ENCODE measurements around the gene SBK2. TPM values are rescaled to one million over a fixed set of nuclear protein-coding genes. Genes with fewer than 3 reads are reported as not detected.

Gene SBK2
- total RNA-seq, 1 donor from 2014 or later = 0.42 TPM

DNA sequence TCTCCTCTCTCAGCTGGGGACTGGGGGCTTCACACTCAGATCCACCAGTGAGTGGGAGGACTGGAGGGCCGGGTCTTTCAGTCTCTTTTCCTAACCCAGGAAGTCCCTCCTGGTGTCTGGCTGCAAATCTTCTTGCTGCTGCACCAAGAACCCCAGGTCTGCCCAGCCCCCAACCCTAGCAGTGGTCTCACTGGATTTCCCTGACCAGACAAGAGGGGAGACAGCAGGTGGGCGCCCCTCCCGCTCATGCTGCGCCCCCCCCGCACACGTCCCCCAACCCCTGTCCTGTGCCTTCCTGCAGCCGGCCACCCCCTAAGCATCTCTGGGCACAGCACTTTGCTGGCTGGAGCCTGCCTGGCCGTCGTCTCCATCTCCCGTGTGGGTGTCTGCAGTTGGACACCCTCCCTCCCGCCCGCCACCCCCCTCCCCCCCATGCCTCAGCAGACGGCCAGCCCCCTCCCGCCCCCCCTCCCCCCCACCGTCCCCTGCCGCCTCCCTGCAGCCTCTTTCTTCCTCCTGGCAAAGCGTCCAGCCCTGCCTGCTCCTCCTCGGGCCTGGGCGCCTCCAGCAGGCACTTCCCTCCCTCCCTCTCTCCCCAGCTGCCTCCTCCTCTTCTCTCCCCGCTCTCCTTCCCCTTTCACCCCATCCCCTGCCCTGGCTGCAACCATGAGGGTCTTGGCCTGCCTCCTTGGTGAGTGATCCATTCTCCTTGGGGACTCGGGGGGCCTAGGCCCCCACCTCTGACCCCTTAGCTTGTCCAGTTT lies 48.8 kb downstream of the SBK2 start, which contains the start of gene SSC5D:
Gene SSC5D (plus strand): TSS at position 513 of the 764 bp plus-strand sequence. CDS start 154 bp downstream, at position 667.
- TF ChIP-seq, protein P1, sequence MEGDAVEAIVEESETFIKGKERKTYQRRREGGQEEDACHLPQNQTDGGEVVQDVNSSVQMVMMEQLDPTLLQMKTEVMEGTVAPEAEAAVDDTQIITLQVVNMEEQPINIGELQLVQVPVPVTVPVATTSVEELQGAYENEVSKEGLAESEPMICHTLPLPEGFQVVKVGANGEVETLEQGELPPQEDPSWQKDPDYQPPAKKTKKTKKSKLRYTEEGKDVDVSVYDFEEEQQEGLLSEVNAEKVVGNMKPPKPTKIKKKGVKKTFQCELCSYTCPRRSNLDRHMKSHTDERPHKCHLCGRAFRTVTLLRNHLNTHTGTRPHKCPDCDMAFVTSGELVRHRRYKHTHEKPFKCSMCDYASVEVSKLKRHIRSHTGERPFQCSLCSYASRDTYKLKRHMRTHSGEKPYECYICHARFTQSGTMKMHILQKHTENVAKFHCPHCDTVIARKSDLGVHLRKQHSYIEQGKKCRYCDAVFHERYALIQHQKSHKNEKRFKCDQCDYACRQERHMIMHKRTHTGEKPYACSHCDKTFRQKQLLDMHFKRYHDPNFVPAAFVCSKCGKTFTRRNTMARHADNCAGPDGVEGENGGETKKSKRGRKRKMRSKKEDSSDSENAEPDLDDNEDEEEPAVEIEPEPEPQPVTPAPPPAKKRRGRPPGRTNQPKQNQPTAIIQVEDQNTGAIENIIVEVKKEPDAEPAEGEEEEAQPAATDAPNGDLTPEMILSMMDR (IDR thresholded peaks at IDR 0.05; ENCODE audit: partially characterized antibody, unreplicated experiment) = no peak
- peaks cover 15% of the 10 kb centered on the region for H3K27me3 Mint-ChIP-seq (ENCODE audit: unreplicated experiment)
- DNase-seq = peak; percentile 66
- peak within 1 kb of the TSS; percentile 82 for H3K4me3 Mint-ChIP-seq (ENCODE audit: unreplicated experiment)
- peak within 1 kb of the TSS; percentile 94 for H3K27ac Mint-ChIP-seq (ENCODE audit: unreplicated experiment)
- H3K36me3 Mint-ChIP-seq (ENCODE audit: unreplicated experiment) = no peaks in the 10 kb centered on the region
- H3K4me1 Mint-ChIP-seq (ENCODE audit: low read depth, unreplicated experiment) = peaks cover 10% of the 10 kb centered on the region
- peaks cover 8% of the 10 kb centered on the region for H3K9me3 Mint-ChIP-seq (ENCODE audit: unreplicated experiment)

DNA sequence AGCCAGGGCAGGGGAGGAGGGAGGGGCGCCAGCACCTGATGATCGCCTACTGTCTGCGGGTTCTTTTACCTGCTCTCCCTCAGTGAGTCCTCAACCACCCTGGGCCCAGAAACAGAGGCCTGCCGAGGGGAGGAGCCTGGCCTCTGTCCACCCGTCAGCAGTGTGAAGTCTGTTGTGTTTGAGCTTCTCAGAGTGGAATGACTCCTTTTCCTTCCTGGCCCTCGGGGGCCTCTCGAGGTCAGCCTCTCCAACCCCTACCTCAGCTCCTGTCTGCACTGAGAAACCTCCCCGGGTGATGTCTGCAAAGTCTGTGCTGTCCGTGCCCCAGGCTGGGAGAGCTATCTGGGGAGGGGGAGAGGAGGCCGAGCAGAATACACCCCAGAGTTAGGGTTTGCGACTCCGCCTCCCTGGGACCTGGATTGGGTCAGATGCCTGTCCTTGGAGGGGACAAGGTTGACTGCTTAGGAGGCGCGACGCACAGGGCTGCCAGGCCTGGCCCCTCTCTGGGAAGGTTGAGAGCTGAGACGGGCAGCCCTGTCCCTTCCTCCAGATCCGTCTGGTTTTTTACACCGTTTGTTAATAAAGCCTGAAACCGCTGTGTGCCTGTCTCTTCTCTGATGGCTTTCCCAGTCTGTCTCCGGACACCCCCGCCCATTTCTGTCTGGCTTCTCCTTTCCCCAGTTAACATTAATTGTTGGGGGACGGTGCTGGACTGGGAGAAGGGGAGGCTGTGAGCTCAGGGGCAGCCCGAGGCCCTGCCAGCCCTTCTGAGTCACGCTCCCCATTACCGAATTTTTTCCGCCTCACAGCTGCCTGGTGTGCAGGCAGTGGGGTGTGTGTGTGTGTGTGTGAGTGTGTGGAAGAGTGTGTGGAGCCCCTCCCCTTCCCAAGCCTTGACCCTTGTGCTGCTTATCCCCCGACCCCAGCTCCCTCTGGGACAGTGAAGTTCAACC lies 49.7 kb downstream of the SBK2 start:
- TF ChIP-seq, protein P1 (IDR thresholded peaks at IDR 0.05; ENCODE audit: partially characterized antibody, unreplicated experiment) = no peak
- peak overlapping the region; percentile 82 for H3K4me3 Mint-ChIP-seq (ENCODE audit: unreplicated experiment)
- peaks cover 7% of the 10 kb centered on the region for H3K9me3 Mint-ChIP-seq (ENCODE audit: unreplicated experiment)
- H3K27me3 Mint-ChIP-seq (ENCODE audit: unreplicated experiment) = peaks cover 15% of the 10 kb centered on the region
- DNase-seq = peak; percentile 50
- H3K36me3 Mint-ChIP-seq (ENCODE audit: unreplicated experiment) = no peaks in the 10 kb centered on the region
- H3K4me1 Mint-ChIP-seq (ENCODE audit: low read depth, unreplicated experiment) = peaks cover 10% of the 10 kb centered on the region
- H3K27ac Mint-ChIP-seq (ENCODE audit: unreplicated experiment) = peak overlapping the region; percentile 94

DNA sequence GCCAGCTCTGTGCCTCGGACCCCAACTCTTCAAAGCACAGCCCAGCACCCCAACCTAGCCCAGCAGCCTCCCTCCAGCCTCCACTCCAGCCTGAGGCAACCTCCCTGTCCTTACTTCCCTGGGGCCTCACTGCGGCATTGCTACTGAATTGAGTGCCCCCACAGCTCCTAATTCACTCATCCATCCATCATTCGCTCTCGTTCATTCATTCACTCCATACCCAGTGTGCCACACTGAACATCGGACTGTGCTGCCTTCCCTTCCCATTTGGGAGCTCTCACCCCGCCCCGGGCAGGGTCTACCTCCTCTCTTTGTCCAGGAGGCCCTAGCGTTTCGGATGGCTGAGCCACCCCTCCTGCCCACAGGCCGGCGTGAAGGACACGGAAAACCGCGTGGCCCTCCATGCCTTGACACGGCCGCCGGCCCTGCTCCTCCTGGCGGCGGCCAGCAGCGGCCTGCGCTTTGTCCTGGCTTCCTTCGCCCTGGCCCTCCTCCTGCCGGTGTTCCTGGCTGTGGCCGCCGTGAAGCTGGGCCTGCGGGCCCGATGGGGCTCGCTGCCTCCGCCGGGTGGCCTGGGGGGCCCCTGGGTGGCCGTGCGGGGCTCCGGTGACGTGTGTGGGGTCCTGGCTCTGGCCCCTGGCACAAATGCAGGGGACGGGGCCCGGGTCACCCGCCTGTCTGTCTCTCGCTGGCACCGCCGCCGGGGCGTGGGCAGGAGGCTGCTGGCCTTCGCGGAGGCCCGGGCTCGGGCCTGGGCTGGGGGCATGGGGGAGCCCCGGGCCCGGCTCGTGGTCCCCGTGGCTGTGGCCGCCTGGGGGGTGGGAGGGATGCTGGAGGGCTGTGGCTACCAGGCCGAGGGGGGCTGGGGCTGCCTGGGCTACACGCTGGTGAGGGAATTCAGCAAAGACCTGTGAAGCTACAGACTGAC lies 50.6 kb downstream of the SBK2 start:
- Mint-ChIP-seq H3K36me3 (ENCODE audit: unreplicated experiment) (no peaks in the 10 kb centered on the region), H3K27ac (ENCODE audit: unreplicated experiment) (peak overlapping the region; percentile 94)

DNA sequence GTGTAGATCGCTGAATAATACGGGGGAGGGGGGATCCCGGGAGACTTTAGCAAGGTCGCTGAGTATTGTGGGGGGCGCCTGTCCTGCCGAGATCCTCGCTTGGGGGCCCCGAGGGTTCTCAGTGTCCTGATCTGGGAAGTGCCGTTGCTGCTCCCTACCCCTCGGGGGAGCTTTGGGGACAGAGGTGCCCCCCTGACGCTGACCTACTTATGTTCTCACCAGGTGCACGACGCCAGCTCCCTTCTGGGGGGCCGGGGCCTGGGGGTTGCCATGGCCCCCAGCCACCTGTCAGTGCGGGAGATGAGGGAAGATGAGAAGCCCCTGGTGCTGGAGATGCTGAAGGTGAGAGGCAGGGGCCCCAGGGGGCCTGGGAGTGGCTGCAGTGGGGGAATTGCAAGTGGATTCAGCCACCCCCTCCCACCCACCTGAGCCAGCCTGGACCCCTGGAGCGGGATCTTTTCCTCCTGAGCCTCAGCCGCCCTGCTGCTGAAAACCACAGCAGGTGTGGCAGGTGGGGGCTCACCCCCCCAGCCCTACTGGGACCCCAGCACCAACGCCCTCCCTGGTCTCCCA lies 51.4 kb downstream of the SBK2 start:
- no peak for DNase-seq
- Mint-ChIP-seq H3K4me1 (ENCODE audit: low read depth, unreplicated experiment) (peaks cover 11% of the 10 kb centered on the region), H3K9me3 (ENCODE audit: unreplicated experiment) (peaks cover 8% of the 10 kb centered on the region), H3K36me3 (ENCODE audit: unreplicated experiment) (no peaks in the 10 kb centered on the region), H3K4me3 (ENCODE audit: unreplicated experiment) (peak overlapping the region; percentile 92), H3K27ac (ENCODE audit: unreplicated experiment) (peak overlapping the region; percentile 84), H3K27me3 (ENCODE audit: unreplicated experiment) (peaks cover 15% of the 10 kb centered on the region)
- TF ChIP-seq, protein P1 (IDR thresholded peaks at IDR 0.05; ENCODE audit: partially characterized antibody, unreplicated experiment) = no peak

More for the DNA sequence above, 50.6 kb downstream of the SBK2 start:
- Mint-ChIP-seq H3K4me3 (ENCODE audit: unreplicated experiment) (peak overlapping the region; percentile 92), H3K27me3 (ENCODE audit: unreplicated experiment) (peaks cover 15% of the 10 kb centered on the region), H3K4me1 (ENCODE audit: low read depth, unreplicated experiment) (peaks cover 10% of the 10 kb centered on the region), H3K9me3 (ENCODE audit: unreplicated experiment) (peaks cover 6% of the 10 kb centered on the region)
- TF ChIP-seq, protein P1 (IDR thresholded peaks at IDR 0.05; ENCODE audit: partially characterized antibody, unreplicated experiment) = no peak
- DNase-seq = no peak

Measured in glutamatergic neuron (in vitro differentiated cells).